Measurements from ENCODE around the gene TGM1. TPM values are rescaled to one million over a fixed set of nuclear protein-coding genes. Genes with fewer than 3 reads are reported as not detected.

The TGM1 gene
- total RNA-seq, 1 donor from 2014 or later: 7.0 TPM

- Mint-ChIP-seq H3K36me3 (ENCODE audit: insufficient read depth) (no peaks in the 10 kb centered on the region), H3K9me3 (ENCODE audit: low read depth) (no peaks in the 10 kb centered on the region), H3K27ac (no peak overlapping the region), H3K4me3 (ENCODE audit: low read depth) (peak overlapping the region; percentile 52), H3K4me1 (ENCODE audit: low read depth) (peaks cover 12% of the 10 kb centered on the region), H3K27me3 (no peaks in the 10 kb centered on the region)
- peak; percentile 23 for TF ChIP-seq CTCF (IDR thresholded peaks at IDR 0.05; ENCODE audit: unreplicated experiment)
- no peak for DNase-seq (ENCODE audit: low spot score, unreplicated experiment)
Measured at GRCh38 chr14:24273422-24273998, 10.5 kb upstream of the TGM1 start.

- no peak overlapping the region for H3K27ac Mint-ChIP-seq
- no peaks in the 10 kb centered on the region for H3K36me3 Mint-ChIP-seq (ENCODE audit: insufficient read depth)
Measured at GRCh38 chr14:24272467-24272866, 9.5 kb upstream of the TGM1 start.

GRCh38 chr14:24271834-24272263 is 8.9 kb upstream of the TGM1 start:
- Mint-ChIP-seq H3K4me1 (ENCODE audit: low read depth) (peaks cover 12% of the 10 kb centered on the region), H3K36me3 (ENCODE audit: insufficient read depth) (peaks cover 5% of the 10 kb centered on the region), H3K4me3 (ENCODE audit: low read depth) (peak overlapping the region; percentile 78), H3K27ac (peak overlapping the region; percentile 54), H3K27me3 (no peaks in the 10 kb centered on the region), H3K9me3 (ENCODE audit: low read depth) (no peaks in the 10 kb centered on the region)
- no peak for DNase-seq (ENCODE audit: low spot score, unreplicated experiment)
- TF ChIP-seq CTCF (IDR thresholded peaks at IDR 0.05; ENCODE audit: unreplicated experiment): no peak

More at GRCh38 chr14:24272467-24272866, 9.5 kb upstream of the TGM1 start:
- Mint-ChIP-seq H3K4me1 (ENCODE audit: low read depth) (peaks cover 12% of the 10 kb centered on the region), H3K9me3 (ENCODE audit: low read depth) (no peaks in the 10 kb centered on the region), H3K4me3 (ENCODE audit: low read depth) (peak overlapping the region; percentile 78), H3K27me3 (no peaks in the 10 kb centered on the region)
- no peak for DNase-seq (ENCODE audit: low spot score, unreplicated experiment)
- no peak for TF ChIP-seq CTCF (IDR thresholded peaks at IDR 0.05; ENCODE audit: unreplicated experiment)

DNA sequence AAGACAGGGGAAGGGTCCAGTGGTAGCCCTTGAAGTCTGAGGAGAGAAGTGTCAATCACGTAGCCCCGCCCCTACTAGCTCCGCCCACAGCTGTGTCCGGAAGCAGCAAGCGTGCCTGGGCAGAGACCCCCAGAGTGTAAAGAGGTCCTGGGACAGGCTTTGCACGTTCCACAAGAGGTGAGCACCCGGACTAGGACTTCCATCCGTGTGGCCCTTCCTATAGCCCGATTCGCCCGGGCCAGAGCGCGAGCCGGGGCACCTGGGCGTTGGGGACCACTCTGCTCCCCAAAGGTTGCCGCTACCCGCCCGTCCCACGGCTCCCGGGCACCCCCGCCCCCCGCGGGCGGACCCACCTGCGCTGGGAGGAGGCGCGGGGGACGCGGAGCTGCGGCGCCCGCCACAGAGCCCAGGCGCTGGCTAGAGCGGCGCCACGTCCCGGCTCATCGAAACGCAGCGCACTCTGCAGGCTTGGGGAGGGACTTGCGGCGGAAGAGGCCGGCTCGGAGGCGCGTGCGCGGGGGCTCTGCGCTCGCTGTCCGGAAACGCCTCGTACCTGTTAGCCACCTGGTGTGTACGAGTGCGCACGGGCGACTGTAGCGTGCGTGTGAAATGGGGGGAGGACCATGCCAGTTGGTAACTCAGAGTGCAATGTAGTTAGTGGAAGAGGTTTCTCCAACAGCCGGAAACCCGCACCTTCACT is 8.3 kb upstream of the TGM1 start, which contains the start of gene RABGGTA:
Gene RABGGTA (minus strand): TSS at position 464 of the 700 bp plus-strand sequence. CDS start 482 bp downstream, outside the sequence.
- Mint-ChIP-seq H3K9me3 (ENCODE audit: low read depth) (no peaks in the 10 kb centered on the region), H3K27ac (peak within 1 kb of the TSS; percentile 96), H3K4me1 (ENCODE audit: low read depth) (peaks cover 12% of the 10 kb centered on the region), H3K27me3 (no peaks in the 10 kb centered on the region), H3K36me3 (ENCODE audit: insufficient read depth) (peaks cover 5% of the 10 kb centered on the region), H3K4me3 (ENCODE audit: low read depth) (peak within 1 kb of the TSS; percentile 85)
- peak; percentile 73 for TF ChIP-seq CTCF (IDR thresholded peaks at IDR 0.05; ENCODE audit: unreplicated experiment)
- peak; percentile 85 for DNase-seq (ENCODE audit: low spot score, unreplicated experiment)

GRCh38 chr14:24270537-24271133 is 7.7 kb upstream of the TGM1 start:
- Mint-ChIP-seq H3K27ac (peak overlapping the region; percentile 96), H3K36me3 (ENCODE audit: insufficient read depth) (peaks cover 5% of the 10 kb centered on the region), H3K4me1 (ENCODE audit: low read depth) (peaks cover 12% of the 10 kb centered on the region), H3K4me3 (ENCODE audit: low read depth) (peak overlapping the region; percentile 85), H3K9me3 (ENCODE audit: low read depth) (no peaks in the 10 kb centered on the region), H3K27me3 (no peaks in the 10 kb centered on the region)
- TF ChIP-seq CTCF (IDR thresholded peaks at IDR 0.05; ENCODE audit: unreplicated experiment): no peak
- no peak for DNase-seq (ENCODE audit: low spot score, unreplicated experiment)

Measured in progenitor cell of endocrine pancreas (in vitro differentiated cells).